ENCODE results near the gene CRYBA1. TPM values are rescaled to one million over a fixed set of nuclear protein-coding genes. Genes with fewer than 3 reads are reported as not detected.
"Not testable (repeated sequence)": the region's sequence is repeated elsewhere in the genome, so short reads cannot be mapped to it uniquely, and the experiment has no call there.

Gene CRYBA1
- total RNA-seq, 2 donors from 2014 or later, result not detected

- no peaks in the 10 kb centered on the region for H3K4me1 Mint-ChIP-seq
- H3K9me3 Mint-ChIP-seq, result no peaks in the 10 kb centered on the region
- no peaks in the 10 kb centered on the region for H3K27me3 Mint-ChIP-seq (ENCODE audit: insufficient read depth)
- Histone ChIP-seq H3K27me3 (ENCODE audit: control insufficient read depth, insufficient read depth, low read length, poor library complexity, severe bottlenecking) (no peaks in the 10 kb centered on the region), H3K9me3 (ENCODE audit: control insufficient read depth, low read length) (no peaks in the 10 kb centered on the region), H3K36me3 (ENCODE audit: control insufficient read depth, insufficient read depth, low read length) (no peaks in the 10 kb centered on the region), H3K27ac (ENCODE audit: low read depth, low read length) (no peak overlapping the region), H3K4me1 (ENCODE audit: control insufficient read depth, insufficient read depth, low read length) (no peaks in the 10 kb centered on the region), H3K4me3 (ENCODE audit: low read length) (no peak overlapping the region), H3K9ac (ENCODE audit: extremely low read depth, low read length, poor library complexity, severe bottlenecking) (no peak overlapping the region)
- TF ChIP-seq, protein P1, sequence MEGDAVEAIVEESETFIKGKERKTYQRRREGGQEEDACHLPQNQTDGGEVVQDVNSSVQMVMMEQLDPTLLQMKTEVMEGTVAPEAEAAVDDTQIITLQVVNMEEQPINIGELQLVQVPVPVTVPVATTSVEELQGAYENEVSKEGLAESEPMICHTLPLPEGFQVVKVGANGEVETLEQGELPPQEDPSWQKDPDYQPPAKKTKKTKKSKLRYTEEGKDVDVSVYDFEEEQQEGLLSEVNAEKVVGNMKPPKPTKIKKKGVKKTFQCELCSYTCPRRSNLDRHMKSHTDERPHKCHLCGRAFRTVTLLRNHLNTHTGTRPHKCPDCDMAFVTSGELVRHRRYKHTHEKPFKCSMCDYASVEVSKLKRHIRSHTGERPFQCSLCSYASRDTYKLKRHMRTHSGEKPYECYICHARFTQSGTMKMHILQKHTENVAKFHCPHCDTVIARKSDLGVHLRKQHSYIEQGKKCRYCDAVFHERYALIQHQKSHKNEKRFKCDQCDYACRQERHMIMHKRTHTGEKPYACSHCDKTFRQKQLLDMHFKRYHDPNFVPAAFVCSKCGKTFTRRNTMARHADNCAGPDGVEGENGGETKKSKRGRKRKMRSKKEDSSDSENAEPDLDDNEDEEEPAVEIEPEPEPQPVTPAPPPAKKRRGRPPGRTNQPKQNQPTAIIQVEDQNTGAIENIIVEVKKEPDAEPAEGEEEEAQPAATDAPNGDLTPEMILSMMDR (conservative IDR thresholded peaks at IDR 0.05), result no peak
- H3K36me3 Mint-ChIP-seq (ENCODE audit: low read depth), result no peaks in the 10 kb centered on the region
- no peak overlapping the region for H3K27ac Mint-ChIP-seq
- no peak overlapping the region for H3K4me3 Mint-ChIP-seq
- DNase-seq, result no peak
Measured at GRCh38 chr17:29225396-29225795, 21.3 kb upstream of the CRYBA1 start.

DNA sequence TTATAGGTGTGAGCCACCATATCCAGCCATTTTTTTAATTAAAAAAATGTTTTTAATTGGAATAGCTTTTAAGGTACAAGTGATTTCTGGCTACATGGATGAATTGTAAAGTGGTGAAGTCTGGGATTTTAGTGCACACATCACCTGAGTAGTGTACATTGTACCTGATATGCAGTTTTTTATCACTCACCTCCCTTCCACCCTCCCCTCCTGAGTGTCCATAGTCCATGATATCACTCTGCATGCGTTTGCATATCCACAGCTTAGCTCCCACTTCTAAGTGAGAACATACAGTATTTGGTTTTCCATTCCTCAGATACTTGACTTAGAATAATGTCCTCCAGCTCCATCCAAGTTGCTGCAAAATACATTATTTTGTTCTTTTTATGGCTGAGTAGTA lies 13.4 kb upstream of the CRYBA1 start:
- Mint-ChIP-seq H3K36me3 (ENCODE audit: low read depth) (no peaks in the 10 kb centered on the region), H3K27ac (no peak overlapping the region), H3K27me3 (ENCODE audit: insufficient read depth) (no peaks in the 10 kb centered on the region), H3K9me3 (no peaks in the 10 kb centered on the region), H3K4me3 (no peak overlapping the region), H3K4me1 (no peaks in the 10 kb centered on the region)
- no peaks in the 10 kb centered on the region for H3K4me1 ChIP-seq (ENCODE audit: control insufficient read depth, insufficient read depth, low read length)
- H3K9ac ChIP-seq (ENCODE audit: extremely low read depth, low read length, poor library complexity, severe bottlenecking), result no peak overlapping the region
- no peaks in the 10 kb centered on the region for H3K27me3 ChIP-seq (ENCODE audit: control insufficient read depth, insufficient read depth, low read length, poor library complexity, severe bottlenecking)
- no peak for DNase-seq
- no peaks in the 10 kb centered on the region for H3K9me3 ChIP-seq (ENCODE audit: control insufficient read depth, low read length)
- no peak overlapping the region for H3K27ac ChIP-seq (ENCODE audit: low read depth, low read length)
- TF ChIP-seq, protein P1 (conservative IDR thresholded peaks at IDR 0.05), result no peak
- no peaks in the 10 kb centered on the region for H3K36me3 ChIP-seq (ENCODE audit: control insufficient read depth, insufficient read depth, low read length)
- no peak overlapping the region for H3K4me3 ChIP-seq (ENCODE audit: low read length)
- WGBS, 2 experiments (ENCODE audit: insufficient coverage in 1 of 2, insufficient read length in 1 of 2), result 91% methylated on average over 1 of the region's 1 CpG; no CpG with 5 or more reads in 1 of the 2 experiments

GRCh38 chr17:29234972-29235371 lies 11.7 kb upstream of the CRYBA1 start:
- not testable (repeated sequence) for H3K4me3 Mint-ChIP-seq; H3K4me3 ChIP-seq (ENCODE audit: low read length); DNase-seq; H3K27ac Mint-ChIP-seq; H3K27me3 Mint-ChIP-seq (ENCODE audit: insufficient read depth); H3K4me1 Mint-ChIP-seq; H3K27ac ChIP-seq (ENCODE audit: low read depth, low read length); H3K9me3 ChIP-seq (ENCODE audit: control insufficient read depth, low read length); H3K36me3 Mint-ChIP-seq (ENCODE audit: low read depth); H3K9ac ChIP-seq (ENCODE audit: extremely low read depth, low read length, poor library complexity, severe bottlenecking); H3K4me1 ChIP-seq (ENCODE audit: control insufficient read depth, insufficient read depth, low read length); H3K9me3 Mint-ChIP-seq; H3K36me3 ChIP-seq (ENCODE audit: control insufficient read depth, insufficient read depth, low read length); H3K27me3 ChIP-seq (ENCODE audit: control insufficient read depth, insufficient read depth, low read length, poor library complexity, severe bottlenecking)
- WGBS, 2 experiments (ENCODE audit: insufficient coverage in 1 of 2, insufficient read length in 1 of 2), result 91 to 93% methylated on average over 1 to 7 of the region's 7 CpGs

- H3K4me3 Mint-ChIP-seq, result no peak overlapping the region
- Histone ChIP-seq H3K27ac (ENCODE audit: low read depth, low read length) (no peak overlapping the region), H3K9ac (ENCODE audit: extremely low read depth, low read length, poor library complexity, severe bottlenecking) (no peak overlapping the region), H3K4me3 (ENCODE audit: low read length) (no peak overlapping the region), H3K4me1 (ENCODE audit: control insufficient read depth, insufficient read depth, low read length) (peaks cover 4% of the 10 kb centered on the region), H3K36me3 (ENCODE audit: control insufficient read depth, insufficient read depth, low read length) (no peaks in the 10 kb centered on the region), H3K9me3 (ENCODE audit: control insufficient read depth, low read length) (no peaks in the 10 kb centered on the region), H3K27me3 (ENCODE audit: control insufficient read depth, insufficient read depth, low read length, poor library complexity, severe bottlenecking) (no peaks in the 10 kb centered on the region)
- no peaks in the 10 kb centered on the region for H3K27me3 Mint-ChIP-seq (ENCODE audit: insufficient read depth)
- peaks cover 2% of the 10 kb centered on the region for H3K4me1 Mint-ChIP-seq
- H3K36me3 Mint-ChIP-seq (ENCODE audit: low read depth), result no peaks in the 10 kb centered on the region
- no peaks in the 10 kb centered on the region for H3K9me3 Mint-ChIP-seq
- no peak overlapping the region for H3K27ac Mint-ChIP-seq
- 94% methylated on average over 3 of the region's 3 CpGs; no CpG with 5 or more reads in 1 of the 2 experiments for WGBS, 2 experiments (ENCODE audit: insufficient coverage in 1 of 2, insufficient read length in 1 of 2)
- TF ChIP-seq, protein P1 (conservative IDR thresholded peaks at IDR 0.05), result no peak
- no peak for DNase-seq
Measured at GRCh38 chr17:29235904-29236303, 10.8 kb upstream of the CRYBA1 start.
